Activated B cell treated with CpG ODN at 0.5 μM for 24 hours (primary cell): Measurements from ENCODE around the gene LMTK2. TPM values are rescaled to one million over a fixed set of nuclear protein-coding genes. Genes with fewer than 3 reads are reported as not detected.
"Not testable (repeated sequence)": the region's sequence is repeated elsewhere in the genome, so short reads cannot be mapped to it uniquely, and the experiment has no call there.

Experiments
- ATAC-seq: fragments of 200-7000 bp; cut with Tn5 transposase; one replicate; pipeline ENCODE4 v1.10.0; 2021; ENCODE audit warnings: low read depth, mild to moderate bottlenecking, moderate library complexity
- CTCF ChIA-PET: fragments of 350-600 bp; sonication (Branson Sonifier 250); formaldehyde crosslinking; loops from one replicate; lab custom pipeline; 2021; ENCODE audit warnings: antibody characterized with exemption; lab: Charles Lee
- POLR2A ChIA-PET: fragments of 350-600 bp; sonication (Branson Sonifier 250); formaldehyde crosslinking; loops from one replicate; lab custom pipeline; 2021; ENCODE audit warnings: antibody characterized with exemption; lab: Charles Lee
- DNase-seq: peaks from one replicate; pipeline ENCODE4 v3.0.0; 2022
- H3K27ac Mint-ChIP-seq: one replicate; pipeline ENCODE4 v1.8.0; 2020; ENCODE audit warnings: mixed read lengths
- H3K27me3 Mint-ChIP-seq: one replicate; pipeline ENCODE4 v1.8.0; 2021; ENCODE audit warnings: mixed read lengths
- H3K36me3 Mint-ChIP-seq: one replicate; pipeline ENCODE4 v1.8.0; 2021; ENCODE audit warnings: low read depth, mixed read lengths
- H3K4me1 Mint-ChIP-seq: one replicate; pipeline ENCODE4 v1.8.0; 2021; ENCODE audit warnings: mixed read lengths
- H3K4me3 Mint-ChIP-seq: one replicate; pipeline ENCODE4 v1.8.0; 2020; ENCODE audit warnings: mild to moderate bottlenecking, mixed read lengths
- H3K9me3 Mint-ChIP-seq: one replicate; pipeline ENCODE4 v1.8.0; 2020; ENCODE audit warnings: mixed read lengths
- intact Hi-C: fragments of 100-400 bp; cut with micrococcal nuclease; formaldehyde crosslinking; loops from one replicate; pipeline ENCODE4 v1.15.1; 2024
- total RNA-seq: library from RNA; stranded (reverse); gene quantifications from 2 replicates; pipeline ENCODE4 v1.2.3, GENCODE V29; 2022
- TF ChIP-seq, protein P1 (sequence below): fragments of 200-600 bp; IDR thresholded peaks from one replicate; pipeline ENCODE4 v1.8.0; 2022; ENCODE audit warnings: antibody characterized with exemption, mild to moderate bottlenecking

LMTK2 gene
- total RNA-seq, 1 donor from 2014 or later, result 9.6 TPM

- ATAC-seq, result peak; percentile 53
- H3K9me3 Mint-ChIP-seq, result no peaks in the 10 kb centered on the region
- intact Hi-C loops, result loop anchor here (1.0 to 5.0 kb wide), 2 partner anchors 16 to 34 kb away; partner anchors contain the start of gene TECPR1
- ChIA-PET CTCF (no interaction called here), POLR2A (no interaction called here)
- H3K4me1 Mint-ChIP-seq, result peaks cover 21% of the 10 kb centered on the region
- no peak overlapping the region for H3K27ac Mint-ChIP-seq
- H3K27me3 Mint-ChIP-seq, result no peaks in the 10 kb centered on the region
- DNase-seq, result no peak
- peaks cover 16% of the 10 kb centered on the region for H3K36me3 Mint-ChIP-seq
- H3K4me3 Mint-ChIP-seq, result peak overlapping the region; percentile 21
- TF ChIP-seq, protein P1, sequence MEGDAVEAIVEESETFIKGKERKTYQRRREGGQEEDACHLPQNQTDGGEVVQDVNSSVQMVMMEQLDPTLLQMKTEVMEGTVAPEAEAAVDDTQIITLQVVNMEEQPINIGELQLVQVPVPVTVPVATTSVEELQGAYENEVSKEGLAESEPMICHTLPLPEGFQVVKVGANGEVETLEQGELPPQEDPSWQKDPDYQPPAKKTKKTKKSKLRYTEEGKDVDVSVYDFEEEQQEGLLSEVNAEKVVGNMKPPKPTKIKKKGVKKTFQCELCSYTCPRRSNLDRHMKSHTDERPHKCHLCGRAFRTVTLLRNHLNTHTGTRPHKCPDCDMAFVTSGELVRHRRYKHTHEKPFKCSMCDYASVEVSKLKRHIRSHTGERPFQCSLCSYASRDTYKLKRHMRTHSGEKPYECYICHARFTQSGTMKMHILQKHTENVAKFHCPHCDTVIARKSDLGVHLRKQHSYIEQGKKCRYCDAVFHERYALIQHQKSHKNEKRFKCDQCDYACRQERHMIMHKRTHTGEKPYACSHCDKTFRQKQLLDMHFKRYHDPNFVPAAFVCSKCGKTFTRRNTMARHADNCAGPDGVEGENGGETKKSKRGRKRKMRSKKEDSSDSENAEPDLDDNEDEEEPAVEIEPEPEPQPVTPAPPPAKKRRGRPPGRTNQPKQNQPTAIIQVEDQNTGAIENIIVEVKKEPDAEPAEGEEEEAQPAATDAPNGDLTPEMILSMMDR, result no peak
Measured at GRCh38 chr7:98217623-98218582, 111.2 kb downstream of the LMTK2 start.

DNA sequence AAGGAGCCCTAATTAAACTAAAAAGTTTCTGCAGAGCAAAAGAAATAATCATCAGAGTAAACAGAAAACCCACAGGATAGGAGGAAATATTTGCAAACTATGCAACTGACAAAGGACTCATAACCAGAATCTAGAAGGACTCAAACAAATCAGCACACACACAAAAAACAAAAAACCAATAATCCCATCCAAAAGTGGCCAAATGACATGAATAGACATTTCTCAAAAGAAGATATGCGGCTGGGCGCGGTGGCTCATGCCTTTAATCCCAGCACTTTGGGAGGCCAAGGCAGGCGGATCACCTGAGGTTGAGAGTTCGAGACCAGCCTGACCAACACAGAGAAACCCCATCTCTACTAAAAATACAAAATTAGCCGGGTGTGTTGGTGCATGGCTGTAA lies 112.7 kb downstream of the LMTK2 start:
- ATAC-seq, H3K27ac Mint-ChIP-seq, H3K27me3 Mint-ChIP-seq, POLR2A ChIA-PET, H3K9me3 Mint-ChIP-seq, CTCF ChIA-PET, DNase-seq: not testable (repeated sequence)
- intact Hi-C loops, result loop anchor here (5.0 kb wide), 1 partner anchor 33 kb away; the partner anchor contains the start of gene TECPR1
- peak overlapping the region; percentile 15 for H3K4me3 Mint-ChIP-seq
- H3K36me3 Mint-ChIP-seq, result peaks cover 20% of the 10 kb centered on the region
- H3K4me1 Mint-ChIP-seq, result peaks cover 24% of the 10 kb centered on the region

GRCh38 chr7:98221611-98222532 lies 115.2 kb downstream of the LMTK2 start:
- peaks cover 26% of the 10 kb centered on the region for H3K36me3 Mint-ChIP-seq
- intact Hi-C loops, result no loop called here
- no peak overlapping the region for H3K27ac Mint-ChIP-seq
- H3K9me3 Mint-ChIP-seq, result no peaks in the 10 kb centered on the region
- H3K4me1 Mint-ChIP-seq, result peaks cover 24% of the 10 kb centered on the region
- CTCF ChIA-PET, result no interaction called here
- TF ChIP-seq, protein P1, result no peak
- POLR2A ChIA-PET, result no interaction called here
- no peak for DNase-seq
- no peak overlapping the region for H3K4me3 Mint-ChIP-seq
- H3K27me3 Mint-ChIP-seq, result no peaks in the 10 kb centered on the region
- ATAC-seq, result no peak

- no peaks in the 10 kb centered on the region for H3K9me3 Mint-ChIP-seq
- no peak for DNase-seq
- H3K27ac Mint-ChIP-seq, result no peak overlapping the region
- intact Hi-C loops, result no loop called here
- H3K4me1 Mint-ChIP-seq, result peaks cover 24% of the 10 kb centered on the region
- TF ChIP-seq, protein P1, result no peak
- no peaks in the 10 kb centered on the region for H3K27me3 Mint-ChIP-seq
- ChIA-PET POLR2A (no interaction called here), CTCF (no interaction called here)
- H3K36me3 Mint-ChIP-seq, result peaks cover 30% of the 10 kb centered on the region
- H3K4me3 Mint-ChIP-seq, result no peak overlapping the region
- ATAC-seq, result no peak
Measured at GRCh38 chr7:98222533-98223195, 116.0 kb downstream of the LMTK2 start.

DNA sequence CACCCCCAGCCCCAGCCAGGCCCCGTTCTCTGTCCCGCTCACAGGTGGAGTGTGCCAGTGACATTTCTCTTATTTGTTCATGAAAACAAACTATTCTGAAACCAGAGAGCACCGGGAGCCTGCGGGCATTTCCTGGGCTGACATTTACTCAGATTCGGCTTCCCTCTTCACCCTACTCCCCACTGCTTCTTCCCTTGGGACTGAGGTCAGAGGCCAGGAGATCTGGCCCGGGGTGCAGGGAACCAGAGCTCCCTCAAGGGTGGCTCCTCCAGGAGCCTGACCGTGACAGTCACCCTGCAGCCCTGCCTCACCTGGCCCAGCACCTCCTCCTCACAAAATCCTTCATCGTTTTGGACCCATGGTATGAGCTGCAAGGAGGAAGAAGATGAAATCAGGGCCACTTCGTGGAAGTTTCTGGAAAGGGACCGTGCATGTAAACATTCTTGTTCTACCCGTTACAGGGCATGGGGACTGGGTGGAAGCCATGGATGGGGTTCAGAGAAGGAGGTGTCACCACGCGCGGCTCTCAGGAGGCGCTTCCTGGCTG lies 116.8 kb downstream of the LMTK2 start:
- DNase-seq (no peak), ATAC-seq (no peak)
- Mint-ChIP-seq H3K4me1 (peaks cover 19% of the 10 kb centered on the region), H3K27ac (no peak overlapping the region), H3K9me3 (no peaks in the 10 kb centered on the region), H3K27me3 (no peaks in the 10 kb centered on the region), H3K36me3 (peaks cover 34% of the 10 kb centered on the region), H3K4me3 (no peak overlapping the region)
- TF ChIP-seq, protein P1, result no peak
- POLR2A ChIA-PET, result no interaction called here
- intact Hi-C loops, result no loop called here
- CTCF ChIA-PET, result no interaction called here
